Stimulated activated CD8-positive, alpha-beta memory T cell treated with anti-CD3 and anti-CD28 coated beads, Interleukin-12 subunit alpha, Interleukin-12 subunit beta, amount 100 ng/mL, for 24 hours (primary cell): ENCODE measurements around the gene KPNB1.
"Not testable (repeated sequence)": the region's sequence is repeated elsewhere in the genome, so short reads cannot be mapped to it uniquely, and the experiment has no call there.

Experiments
- DNase-seq: peaks from one replicate; pipeline ENCODE4 v3.0.0-alpha.2; 2020; ENCODE audit errors: extremely low read depth

KPNB1 gene

GRCh38 chr17:47676510-47677165 lies 26.9 kb downstream of the KPNB1 start:
- no peak for DNase-seq

GRCh38 chr17:47678196-47678595 lies 28.5 kb downstream of the KPNB1 start:
- no peak for DNase-seq

- DNase-seq, result no peak
Measured at GRCh38 chr17:47682138-47682537, 32.4 kb downstream of the KPNB1 start.

- not testable (repeated sequence) for DNase-seq
Measured at GRCh38 chr17:47682727-47683126, 33.0 kb downstream of the KPNB1 start.

- DNase-seq, result no peak
Measured at GRCh38 chr17:47684025-47684424, 34.3 kb downstream of the KPNB1 start.

GRCh38 chr17:47684535-47685193 lies 34.9 kb downstream of the KPNB1 start:
- DNase-seq, result no peak

- no peak for DNase-seq
Measured at GRCh38 chr17:47685556-47686275, 36.0 kb downstream of the KPNB1 start.

- DNase-seq, result no peak
Measured at GRCh38 chr17:47686276-47686635, 36.5 kb downstream of the KPNB1 start.

- no peak for DNase-seq
Measured at GRCh38 chr17:47686664-47687327, 37.1 kb downstream of the KPNB1 start.

- no peak for DNase-seq
Measured at GRCh38 chr17:47687328-47687690, 37.6 kb downstream of the KPNB1 start.

- DNase-seq, result no peak
Measured at GRCh38 chr17:47687748-47688147, 38.0 kb downstream of the KPNB1 start.

- DNase-seq, result no peak
Measured at GRCh38 chr17:47690121-47690520, 40.4 kb downstream of the KPNB1 start.

- DNase-seq, result no peak
Measured at GRCh38 chr17:47692137-47692894, 42.6 kb downstream of the KPNB1 start.

- no peak for DNase-seq
Measured at GRCh38 chr17:47692895-47693730, 43.4 kb downstream of the KPNB1 start.

- no peak for DNase-seq
Measured at GRCh38 chr17:47693731-47694580, 44.2 kb downstream of the KPNB1 start, which contains the start of gene TBKBP1. TSS of gene TBKBP1 (plus strand) at chr17:47694161. CDS start at chr17:47696113, 1,952 bp downstream.

GRCh38 chr17:47694581-47695428 lies 45.1 kb downstream of the KPNB1 start:
- DNase-seq, result no peak

GRCh38 chr17:47695429-47696376 lies 46.0 kb downstream of the KPNB1 start:
- no peak for DNase-seq
